Gastroesophageal sphincter (tissue), 3 donors: ENCODE data around the gene RERE.

Experiments used
- POLR2AphosphoS5 ChIP-seq: sonication (generic); formaldehyde crosslinking; IDR thresholded peaks from one replicate; pipeline ENCODE4 v1.6.1; 2017; ENCODE audit warnings: antibody characterized with exemption
- TF ChIP-seq, protein P1 (sequence below), 4 experiments: fragments of 200-600 bp in 2 of 4; fragments of 450-650 bp in 2 of 4; sonication (generic) in 1 of 4; IDR thresholded peaks; one replicate each; pipeline ENCODE4 v1.5.1; 2017 to 2019; ENCODE audit warnings: antibody characterized with exemption in 4 of 4, mild to moderate bottlenecking in 2 of 4, moderate library complexity in 2 of 4

GRCh38 chr1:8629241-8630091 is 188.0 kb downstream of the RERE start:
- TF ChIP-seq, protein P1, sequence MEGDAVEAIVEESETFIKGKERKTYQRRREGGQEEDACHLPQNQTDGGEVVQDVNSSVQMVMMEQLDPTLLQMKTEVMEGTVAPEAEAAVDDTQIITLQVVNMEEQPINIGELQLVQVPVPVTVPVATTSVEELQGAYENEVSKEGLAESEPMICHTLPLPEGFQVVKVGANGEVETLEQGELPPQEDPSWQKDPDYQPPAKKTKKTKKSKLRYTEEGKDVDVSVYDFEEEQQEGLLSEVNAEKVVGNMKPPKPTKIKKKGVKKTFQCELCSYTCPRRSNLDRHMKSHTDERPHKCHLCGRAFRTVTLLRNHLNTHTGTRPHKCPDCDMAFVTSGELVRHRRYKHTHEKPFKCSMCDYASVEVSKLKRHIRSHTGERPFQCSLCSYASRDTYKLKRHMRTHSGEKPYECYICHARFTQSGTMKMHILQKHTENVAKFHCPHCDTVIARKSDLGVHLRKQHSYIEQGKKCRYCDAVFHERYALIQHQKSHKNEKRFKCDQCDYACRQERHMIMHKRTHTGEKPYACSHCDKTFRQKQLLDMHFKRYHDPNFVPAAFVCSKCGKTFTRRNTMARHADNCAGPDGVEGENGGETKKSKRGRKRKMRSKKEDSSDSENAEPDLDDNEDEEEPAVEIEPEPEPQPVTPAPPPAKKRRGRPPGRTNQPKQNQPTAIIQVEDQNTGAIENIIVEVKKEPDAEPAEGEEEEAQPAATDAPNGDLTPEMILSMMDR (IDR thresholded peaks at IDR 0.05): no peak
- TF ChIP-seq POLR2AphosphoS5: no peak
